Endodermal cell (in vitro differentiated cells): ENCODE measurements around the gene MEIOB. TPM values are rescaled to one million over a fixed set of nuclear protein-coding genes. Genes with fewer than 3 reads are reported as not detected.

ENCODE experiments used
- DNase-seq: peaks from one replicate; pipeline ENCODE4 v3.0.0-alpha.2; 2017
- H3K27ac ChIP-seq: 2 replicates; pipeline ENCODE4 v1.5.1; 2013; ENCODE audit warnings: mild to moderate bottlenecking, low read depth, low read length, moderate library complexity
- H3K27me3 ChIP-seq: 2 replicates; pipeline ENCODE4 v1.6.1; 2013; ENCODE audit warnings: mild to moderate bottlenecking, low read length, moderate library complexity; ENCODE audit not compliant: insufficient read depth, control insufficient read depth, poor library complexity, severe bottlenecking
- H3K36me3 ChIP-seq: 2 replicates; pipeline ENCODE4 v1.7.0; 2013; ENCODE audit warnings: mild to moderate bottlenecking, low read length, moderate library complexity; ENCODE audit not compliant: control insufficient read depth, insufficient read depth
- H3K4me1 ChIP-seq: one replicate; pipeline ENCODE4 v1.7.0; 2013; ENCODE audit warnings: low read length; ENCODE audit not compliant: control insufficient read depth, insufficient read depth
- H3K4me3 ChIP-seq: 2 replicates; pipeline ENCODE4 v1.5.1; 2013; ENCODE audit warnings: mild to moderate bottlenecking, low read length, moderate library complexity
- H3K9ac ChIP-seq: 2 replicates; pipeline ENCODE4 v1.6.1; 2013; ENCODE audit warnings: mild to moderate bottlenecking, low read length, moderate library complexity; ENCODE audit not compliant: poor library complexity, severe bottlenecking; ENCODE audit errors: extremely low read depth
- H3K9me3 ChIP-seq: 2 replicates; pipeline ENCODE4 v1.6.1; 2013; ENCODE audit warnings: mild to moderate bottlenecking, low read length, moderate library complexity; ENCODE audit not compliant: control insufficient read depth
- H3K27ac Mint-ChIP-seq: 2 replicates; pipeline ENCODE4 v1.8.0; 2020; ENCODE audit warnings: mixed read lengths
- H3K27me3 Mint-ChIP-seq: 2 replicates; pipeline ENCODE4 v1.8.0; 2021; ENCODE audit warnings: mild to moderate bottlenecking, mixed read lengths; ENCODE audit not compliant: insufficient read depth
- H3K36me3 Mint-ChIP-seq: 2 replicates; pipeline ENCODE4 v1.8.0; 2020; ENCODE audit warnings: low read depth, mixed read lengths
- H3K4me1 Mint-ChIP-seq: 2 replicates; pipeline ENCODE4 v1.8.0; 2020; ENCODE audit warnings: mixed read lengths
- H3K4me3 Mint-ChIP-seq: 2 replicates; pipeline ENCODE4 v1.8.0; 2020; ENCODE audit warnings: mild to moderate bottlenecking, moderate library complexity, mixed read lengths
- H3K9me3 Mint-ChIP-seq: 2 replicates; pipeline ENCODE4 v1.8.0; 2020; ENCODE audit warnings: mild to moderate bottlenecking, mixed read lengths
- WGBS, 2 experiments: methylation state at CpG; one replicate each; pipeline versions ENCODE4 v1.1.5 to v1.1.7; 2013; ENCODE audit warnings: missing lambda C conversion rate in 2 of 2, mixed read lengths in 1 of 2; ENCODE audit not compliant: insufficient coverage in 1 of 2, insufficient read length in 1 of 2; 5-methylcytosine and 5-hydroxymethylcytosine counted together
- total RNA-seq, 2 donors: library from RNA; stranded (reverse); fragmentation: NEBNext Ultra II Directional in 1 of 2; extraction: Animal tissue kit (Norgen Biotek cat#: 25700) in 1 of 2; gene quantifications; 2 replicates in 1 of 2; 3 replicates in 1 of 2; pipeline ENCODE4 v1.2.1, GENCODE V29; 2021
- TF ChIP-seq, protein P1 (sequence below): fragments of 200-600 bp; sonication (generic); conservative IDR thresholded peaks from 2 replicates; pipeline ENCODE4 v1.5.0; 2021; ENCODE audit warnings: antibody characterized with exemption, mild to moderate bottlenecking

MEIOB gene
- total RNA-seq, 2 donors from 2014 or later, result not detected

DNA sequence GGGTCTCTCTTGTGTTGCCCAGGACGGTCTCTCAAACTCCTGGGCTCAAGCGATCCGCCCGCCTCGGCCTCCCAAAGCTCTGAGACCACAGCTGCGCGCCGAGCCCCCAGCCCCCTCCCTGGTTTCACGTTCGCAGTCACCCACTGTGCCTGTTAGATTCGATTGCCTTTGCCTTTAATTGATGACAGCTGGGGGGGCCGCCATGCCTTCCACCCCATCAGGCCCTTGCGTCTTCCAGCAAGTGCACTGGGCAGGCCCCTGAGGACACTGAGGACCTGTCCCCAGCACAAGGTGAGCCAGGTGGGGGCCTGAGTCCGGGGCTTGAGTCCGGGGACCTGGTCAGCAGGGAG lies 81.7 kb downstream of the MEIOB start:
- Histone ChIP-seq H3K4me3 (no peak overlapping the region), H3K27me3 (no peaks in the 10 kb centered on the region), H3K9ac (no peak overlapping the region), H3K9me3 (no peaks in the 10 kb centered on the region), H3K36me3 (peaks cover 4% of the 10 kb centered on the region), H3K27ac (no peak overlapping the region), H3K4me1 (no peaks in the 10 kb centered on the region)
- DNase-seq, result no peak
- TF ChIP-seq, protein P1, sequence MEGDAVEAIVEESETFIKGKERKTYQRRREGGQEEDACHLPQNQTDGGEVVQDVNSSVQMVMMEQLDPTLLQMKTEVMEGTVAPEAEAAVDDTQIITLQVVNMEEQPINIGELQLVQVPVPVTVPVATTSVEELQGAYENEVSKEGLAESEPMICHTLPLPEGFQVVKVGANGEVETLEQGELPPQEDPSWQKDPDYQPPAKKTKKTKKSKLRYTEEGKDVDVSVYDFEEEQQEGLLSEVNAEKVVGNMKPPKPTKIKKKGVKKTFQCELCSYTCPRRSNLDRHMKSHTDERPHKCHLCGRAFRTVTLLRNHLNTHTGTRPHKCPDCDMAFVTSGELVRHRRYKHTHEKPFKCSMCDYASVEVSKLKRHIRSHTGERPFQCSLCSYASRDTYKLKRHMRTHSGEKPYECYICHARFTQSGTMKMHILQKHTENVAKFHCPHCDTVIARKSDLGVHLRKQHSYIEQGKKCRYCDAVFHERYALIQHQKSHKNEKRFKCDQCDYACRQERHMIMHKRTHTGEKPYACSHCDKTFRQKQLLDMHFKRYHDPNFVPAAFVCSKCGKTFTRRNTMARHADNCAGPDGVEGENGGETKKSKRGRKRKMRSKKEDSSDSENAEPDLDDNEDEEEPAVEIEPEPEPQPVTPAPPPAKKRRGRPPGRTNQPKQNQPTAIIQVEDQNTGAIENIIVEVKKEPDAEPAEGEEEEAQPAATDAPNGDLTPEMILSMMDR, result no peak
- H3K36me3 Mint-ChIP-seq, result peaks cover 11% of the 10 kb centered on the region
- no peak overlapping the region for H3K4me3 Mint-ChIP-seq
- WGBS, 2 experiments, result 92 to 94% methylated on average over 10 to 15 of the region's 15 CpGs
- H3K4me1 Mint-ChIP-seq, result no peaks in the 10 kb centered on the region
- H3K9me3 Mint-ChIP-seq, result no peaks in the 10 kb centered on the region
- H3K27me3 Mint-ChIP-seq, result no peaks in the 10 kb centered on the region
- no peak overlapping the region for H3K27ac Mint-ChIP-seq

DNA sequence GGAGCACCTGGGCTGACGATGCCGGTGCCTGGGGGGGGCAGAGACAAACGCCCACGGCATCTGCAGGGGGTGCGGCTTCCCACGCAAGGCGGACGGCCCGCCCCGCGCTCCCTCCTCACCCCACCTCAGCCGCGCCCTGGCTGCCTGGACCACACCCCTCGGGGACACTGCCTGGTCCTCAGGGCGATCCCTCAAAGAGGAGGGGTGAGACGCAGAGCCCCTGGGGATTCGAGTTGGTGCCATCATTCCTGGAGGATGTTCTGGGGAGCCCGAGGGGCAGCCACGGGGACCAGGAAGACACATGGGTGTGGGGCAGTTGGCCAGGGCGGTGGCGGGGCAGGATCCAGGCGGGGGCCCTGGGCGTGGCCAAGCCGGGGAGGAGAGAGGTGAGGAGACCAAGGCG lies 82.3 kb downstream of the MEIOB start:
- peak; percentile 38 for DNase-seq
- Histone ChIP-seq H3K9me3 (no peaks in the 10 kb centered on the region), H3K4me1 (no peaks in the 10 kb centered on the region), H3K4me3 (no peak overlapping the region), H3K36me3 (peaks cover 4% of the 10 kb centered on the region), H3K27me3 (no peaks in the 10 kb centered on the region), H3K27ac (no peak overlapping the region), H3K9ac (no peak overlapping the region)
- TF ChIP-seq, protein P1, result no peak
- Mint-ChIP-seq H3K9me3 (no peaks in the 10 kb centered on the region), H3K4me3 (no peak overlapping the region), H3K27me3 (no peaks in the 10 kb centered on the region), H3K4me1 (no peaks in the 10 kb centered on the region), H3K36me3 (peaks cover 13% of the 10 kb centered on the region), H3K27ac (no peak overlapping the region)
- WGBS, 2 experiments, result 90 to 95% methylated on average over 9 to 25 of the region's 25 CpGs

DNA sequence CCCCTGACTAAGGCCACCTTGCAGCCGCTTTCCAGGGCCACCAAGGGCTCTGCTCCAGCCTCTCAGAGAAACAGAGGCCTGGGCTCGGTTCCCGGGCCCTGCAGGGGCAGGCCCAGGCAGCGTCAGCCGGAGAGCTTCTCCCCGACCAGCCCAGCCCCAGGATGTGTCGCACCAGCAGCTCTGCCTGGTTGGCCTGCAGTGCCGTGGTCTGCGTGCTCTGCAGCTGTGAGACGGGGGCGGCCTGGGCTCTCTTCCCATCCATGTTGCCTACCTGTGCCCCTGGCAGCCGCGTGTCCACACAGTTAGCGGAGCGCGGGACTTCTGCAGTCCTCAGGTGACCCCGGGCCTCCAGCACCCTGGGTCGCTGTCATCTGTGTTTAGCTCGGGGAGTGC lies 83.3 kb downstream of the MEIOB start:
- H3K9me3 ChIP-seq, result no peaks in the 10 kb centered on the region
- H3K27me3 ChIP-seq, result no peaks in the 10 kb centered on the region
- Mint-ChIP-seq H3K27ac (no peak overlapping the region), H3K36me3 (peaks cover 13% of the 10 kb centered on the region), H3K4me3 (no peak overlapping the region), H3K27me3 (no peaks in the 10 kb centered on the region), H3K4me1 (no peaks in the 10 kb centered on the region), H3K9me3 (no peaks in the 10 kb centered on the region)
- peaks cover 4% of the 10 kb centered on the region for H3K36me3 ChIP-seq
- H3K9ac ChIP-seq, result no peak overlapping the region
- WGBS, 2 experiments, result 90 to 95% methylated on average over 10 to 19 of the region's 19 CpGs
- DNase-seq, result peak; percentile 38
- no peaks in the 10 kb centered on the region for H3K4me1 ChIP-seq
- H3K27ac ChIP-seq, result no peak overlapping the region
- TF ChIP-seq, protein P1, result no peak
- no peak overlapping the region for H3K4me3 ChIP-seq
